AG08395 (cell line): ENCODE measurements around the gene PRMT1.

ENCODE experiments used
- DNase-seq: peaks from one replicate; pipeline ENCODE4 v3.0.0; 2012; ENCODE audit warnings: mixed read lengths, low spot score

PRMT1 gene

DNA sequence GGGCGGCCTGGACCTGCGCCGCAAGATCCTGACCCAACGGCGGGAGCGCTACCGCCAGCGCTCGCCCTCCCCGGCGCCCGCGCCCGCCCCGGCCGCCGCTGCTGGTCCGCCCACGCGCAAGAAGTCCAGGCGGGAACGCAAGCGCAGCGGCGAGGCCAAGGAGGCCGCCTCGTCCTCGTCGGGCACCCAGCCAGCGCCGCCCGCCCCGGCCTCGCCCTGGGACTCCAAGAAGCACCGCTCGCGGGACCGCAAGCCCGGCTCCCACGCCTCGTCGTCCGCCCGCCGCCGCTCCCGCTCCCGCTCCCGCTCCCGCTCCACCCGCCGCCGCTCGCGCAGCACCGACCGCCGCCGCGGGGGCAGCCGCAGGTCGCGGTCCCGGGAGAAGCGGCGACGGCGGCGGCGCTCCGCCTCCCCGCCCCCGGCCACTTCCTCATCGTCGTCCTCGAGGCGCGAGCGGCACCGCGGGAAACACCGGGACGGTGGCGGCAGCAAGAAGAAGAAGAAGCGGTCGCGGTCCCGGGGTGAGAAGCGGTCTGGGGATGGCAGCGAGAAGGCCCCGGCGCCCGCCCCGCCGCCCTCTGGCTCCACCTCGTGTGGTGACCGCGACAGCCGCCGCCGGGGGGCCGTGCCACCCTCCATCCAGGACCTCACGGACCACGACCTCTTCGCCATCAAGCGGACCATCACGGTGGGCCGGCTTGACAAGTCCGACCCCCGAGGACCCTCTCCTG lies 25.1 kb upstream of the PRMT1 start:
- no peak for DNase-seq

DNA sequence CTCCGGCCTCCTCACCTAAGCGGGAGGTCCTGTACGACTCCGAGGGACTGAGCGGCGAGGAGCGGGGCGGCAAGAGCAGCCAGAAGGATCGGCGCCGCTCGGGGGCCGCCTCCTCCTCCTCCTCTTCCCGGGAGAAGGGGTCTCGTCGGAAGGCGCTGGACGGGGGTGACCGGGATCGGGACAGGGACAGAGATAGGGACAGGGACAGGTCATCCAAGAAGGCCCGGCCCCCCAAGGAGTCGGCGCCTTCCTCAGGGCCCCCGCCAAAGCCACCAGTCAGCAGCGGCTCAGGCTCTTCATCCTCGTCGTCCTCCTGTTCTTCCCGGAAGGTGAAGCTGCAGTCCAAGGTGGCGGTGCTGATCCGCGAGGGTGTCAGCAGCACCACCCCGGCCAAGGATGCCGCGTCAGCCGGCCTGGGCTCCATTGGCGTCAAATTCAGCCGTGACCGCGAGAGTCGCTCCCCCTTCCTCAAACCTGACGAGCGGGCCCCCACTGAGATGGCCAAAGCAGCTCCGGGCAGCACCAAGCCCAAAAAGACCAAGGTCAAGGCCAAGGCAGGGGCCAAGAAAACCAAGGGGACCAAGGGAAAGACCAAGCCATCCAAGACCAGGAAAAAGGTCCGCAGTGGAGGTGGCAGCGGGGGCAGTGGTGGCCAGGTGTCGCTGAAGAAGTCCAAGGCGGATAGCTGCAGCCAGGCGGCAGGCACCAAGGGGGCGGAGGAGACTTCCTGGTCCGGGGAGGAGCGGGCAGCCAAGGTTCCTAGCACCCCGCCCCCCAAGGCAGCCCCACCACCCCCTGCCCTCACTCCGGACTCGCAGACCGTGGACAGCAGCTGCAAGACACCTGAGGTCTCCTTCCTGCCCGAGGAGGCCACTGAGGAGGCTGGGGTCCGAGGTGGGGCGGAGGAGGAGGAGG lies 24.3 kb upstream of the PRMT1 start:
- DNase-seq: no peak

DNA sequence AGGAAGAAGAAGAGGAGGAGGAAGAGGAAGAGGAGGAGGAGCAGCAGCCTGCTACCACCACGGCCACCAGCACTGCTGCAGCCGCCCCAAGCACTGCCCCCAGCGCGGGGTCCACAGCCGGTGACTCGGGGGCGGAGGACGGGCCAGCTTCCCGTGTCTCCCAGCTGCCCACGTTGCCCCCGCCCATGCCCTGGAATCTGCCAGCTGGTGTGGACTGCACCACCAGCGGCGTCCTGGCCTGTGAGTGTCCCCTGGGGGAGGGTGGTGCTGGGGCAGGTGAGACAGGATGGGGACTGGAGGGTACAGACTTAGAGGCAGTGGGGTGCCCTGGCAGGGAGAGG lies 23.6 kb upstream of the PRMT1 start:
- no peak for DNase-seq

DNA sequence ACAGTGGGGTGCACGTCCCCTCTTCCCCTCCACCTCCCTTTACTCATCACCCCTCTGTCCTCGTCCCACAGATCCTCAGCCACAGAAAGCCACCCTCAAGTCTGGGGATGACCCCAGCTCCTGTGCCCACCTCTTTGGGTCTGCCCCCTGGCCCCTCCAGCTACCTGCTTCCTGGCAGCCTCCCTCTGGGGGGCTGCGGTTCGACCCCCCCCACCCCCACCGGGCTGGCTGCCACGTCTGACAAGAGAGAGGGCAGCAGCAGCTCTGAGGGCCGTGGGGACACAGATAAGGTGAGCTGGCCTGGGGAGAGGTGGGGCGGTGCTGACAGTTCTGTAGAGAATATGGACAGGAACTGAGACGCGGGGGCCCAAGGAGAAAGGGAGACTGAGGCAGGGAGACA lies 22.5 kb upstream of the PRMT1 start:
- DNase-seq: no peak

DNA sequence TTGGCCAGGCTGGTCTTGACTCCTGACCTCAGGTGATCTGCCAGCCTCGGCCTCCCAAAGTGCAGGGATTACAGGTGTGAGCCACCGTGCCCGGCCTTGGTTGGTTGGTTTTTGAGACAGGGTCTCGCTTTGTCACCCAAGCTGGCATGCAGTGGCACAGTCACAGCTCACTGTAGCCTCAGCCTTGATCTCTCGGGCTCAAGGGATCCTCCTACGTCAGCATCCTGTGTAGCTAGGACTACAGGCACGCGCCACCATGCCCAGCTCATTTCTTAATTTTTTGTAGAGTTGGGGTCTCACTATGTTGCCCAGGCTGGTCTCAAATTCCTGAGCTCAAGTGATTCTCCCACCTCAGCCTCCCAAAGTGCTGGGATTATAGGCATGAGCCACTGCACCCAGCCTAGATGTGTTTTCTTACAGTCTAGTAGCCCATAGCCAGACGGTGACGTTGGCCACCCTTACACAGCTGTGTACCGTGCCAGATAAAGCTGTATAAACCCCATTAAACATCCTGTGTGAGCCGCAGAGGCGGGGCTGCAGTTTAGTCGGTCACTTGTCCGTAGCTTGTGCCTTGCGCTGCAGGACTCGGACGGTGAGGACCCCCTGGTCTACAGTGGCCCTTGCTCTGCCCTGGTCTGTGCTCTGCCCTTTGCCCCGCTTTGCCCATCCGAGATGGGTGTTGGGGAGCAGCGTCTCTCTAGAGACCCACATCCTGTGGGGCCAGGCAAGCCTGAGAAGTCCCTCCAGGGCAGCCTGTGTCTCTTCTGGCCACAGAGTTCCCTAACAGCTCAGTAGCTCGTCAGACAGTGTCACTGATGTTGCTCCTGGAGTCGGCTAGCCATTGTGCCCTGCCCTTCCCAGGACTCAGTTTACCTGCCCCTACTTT lies 21.3 kb upstream of the PRMT1 start:
- DNase-seq: no peak

DNA sequence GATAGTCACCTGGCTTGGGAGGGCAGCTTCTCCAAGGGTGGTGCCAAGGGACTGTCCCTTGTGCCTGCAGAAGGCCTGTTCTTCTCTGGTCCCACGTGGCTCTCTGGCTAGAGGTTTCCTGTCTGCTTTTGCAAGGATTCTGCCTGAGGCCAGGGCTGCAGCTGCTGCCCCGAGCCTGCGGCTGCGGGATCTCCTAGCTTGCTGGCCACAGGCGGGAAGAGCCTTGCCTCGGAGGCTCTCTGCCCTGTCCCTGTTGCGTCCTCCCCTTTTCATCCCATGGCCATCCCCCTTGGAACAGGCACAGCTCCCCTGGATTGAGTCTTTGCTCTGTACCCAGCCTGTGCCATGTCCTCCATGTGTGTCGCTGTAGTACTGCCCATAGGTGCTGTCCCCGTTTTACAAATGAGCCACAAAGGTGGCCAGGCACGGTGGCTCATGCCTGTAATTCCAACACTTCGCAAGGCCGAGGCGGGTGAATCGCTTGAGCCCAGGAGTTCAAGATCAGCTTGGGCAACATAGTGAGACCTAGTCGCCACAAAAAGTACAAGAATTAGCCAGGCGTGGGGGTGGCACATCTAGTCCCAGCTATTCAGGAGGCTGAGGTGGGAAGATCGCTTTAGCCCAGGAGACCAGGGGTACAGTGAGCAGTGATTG lies 20.5 kb upstream of the PRMT1 start:
- DNase-seq: no peak

DNA sequence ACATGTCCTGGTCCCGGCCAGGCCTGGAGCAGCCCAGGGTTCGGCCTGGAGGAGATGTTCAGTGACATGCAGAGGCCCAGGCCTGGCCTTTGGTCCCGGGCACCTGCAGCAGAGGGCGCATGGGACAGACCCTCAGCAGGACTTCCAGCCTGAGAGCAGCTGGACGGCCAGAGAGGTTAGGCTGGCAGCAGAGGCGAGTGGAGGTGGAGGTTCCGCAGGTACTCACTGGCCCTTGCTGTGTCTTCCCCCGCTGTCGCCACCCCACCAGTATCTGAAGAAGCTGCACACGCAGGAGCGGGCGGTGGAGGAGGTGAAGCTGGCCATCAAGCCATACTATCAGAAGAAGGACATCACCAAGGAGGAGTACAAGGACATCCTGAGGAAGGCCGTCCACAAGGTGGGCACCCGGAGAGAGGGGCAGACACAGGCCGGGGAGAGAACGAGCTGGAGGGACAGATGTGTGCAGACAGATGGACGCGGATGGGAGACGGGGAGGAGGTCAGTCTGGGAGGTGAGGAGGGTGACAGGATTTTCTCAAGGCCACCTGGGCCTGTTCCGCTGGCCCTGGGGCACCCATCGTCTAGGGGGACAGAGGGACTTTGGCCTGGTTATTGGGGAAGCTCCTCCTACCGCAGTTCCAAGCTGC lies 19.5 kb upstream of the PRMT1 start:
- no peak for DNase-seq

DNA sequence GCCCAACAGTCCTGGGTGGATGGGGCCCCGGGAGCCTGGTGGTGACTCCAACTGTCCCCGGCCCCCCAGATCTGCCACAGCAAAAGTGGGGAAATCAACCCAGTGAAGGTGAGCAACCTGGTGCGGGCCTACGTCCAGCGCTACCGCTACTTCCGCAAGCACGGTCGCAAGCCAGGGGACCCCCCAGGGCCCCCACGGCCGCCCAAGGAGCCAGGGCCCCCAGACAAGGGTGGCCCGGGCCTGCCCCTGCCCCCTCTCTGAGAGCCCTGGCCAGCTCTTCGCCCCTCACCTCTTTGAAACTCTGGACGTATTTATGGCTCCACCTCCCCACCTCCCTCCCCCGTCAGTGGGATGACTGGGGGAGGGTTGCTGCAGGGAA lies 18.9 kb upstream of the PRMT1 start:
- no peak for DNase-seq

DNA sequence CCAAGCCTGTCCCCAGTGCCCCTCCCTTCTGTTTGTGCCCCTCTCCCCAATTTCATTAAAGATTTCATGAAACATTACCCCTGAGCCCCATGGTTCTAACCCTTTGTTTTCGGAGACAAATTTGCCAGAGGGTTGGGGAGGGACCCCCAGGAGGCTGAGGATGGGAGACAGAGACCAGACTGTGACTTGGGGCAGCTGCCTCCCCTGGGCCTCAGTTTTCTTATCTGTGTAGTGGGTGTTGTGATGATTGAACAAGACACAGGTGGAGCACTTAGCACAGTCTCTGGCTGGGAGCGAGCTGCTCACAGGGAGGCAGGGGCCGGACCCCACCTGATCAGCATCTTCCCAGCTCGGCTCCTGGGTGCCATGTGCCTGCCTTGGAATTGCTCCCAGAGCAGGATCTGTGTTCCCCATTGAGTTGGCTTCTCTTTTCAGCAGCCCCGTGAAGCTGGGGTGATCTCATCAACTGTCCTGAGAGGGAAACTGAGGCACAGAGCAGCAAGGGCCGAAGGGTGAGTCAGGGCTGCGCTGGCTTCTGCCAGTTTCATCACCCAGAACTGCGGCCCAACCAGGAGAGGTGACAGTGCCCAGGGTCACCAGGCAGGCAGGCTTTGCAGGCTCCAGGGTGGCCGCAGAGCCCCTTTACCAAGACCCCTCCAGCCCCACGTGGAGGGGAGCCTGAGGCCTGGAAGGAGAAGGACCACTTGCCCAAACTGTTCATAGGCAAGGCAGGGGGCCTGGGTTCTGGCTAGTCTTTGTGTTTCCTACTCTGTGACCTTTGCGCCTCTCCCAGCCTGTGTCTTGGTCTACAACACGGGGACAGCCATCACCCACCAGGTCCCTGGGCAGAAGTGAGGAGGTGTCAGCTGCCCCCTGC lies 18.3 kb upstream of the PRMT1 start:
- DNase-seq: no peak

DNA sequence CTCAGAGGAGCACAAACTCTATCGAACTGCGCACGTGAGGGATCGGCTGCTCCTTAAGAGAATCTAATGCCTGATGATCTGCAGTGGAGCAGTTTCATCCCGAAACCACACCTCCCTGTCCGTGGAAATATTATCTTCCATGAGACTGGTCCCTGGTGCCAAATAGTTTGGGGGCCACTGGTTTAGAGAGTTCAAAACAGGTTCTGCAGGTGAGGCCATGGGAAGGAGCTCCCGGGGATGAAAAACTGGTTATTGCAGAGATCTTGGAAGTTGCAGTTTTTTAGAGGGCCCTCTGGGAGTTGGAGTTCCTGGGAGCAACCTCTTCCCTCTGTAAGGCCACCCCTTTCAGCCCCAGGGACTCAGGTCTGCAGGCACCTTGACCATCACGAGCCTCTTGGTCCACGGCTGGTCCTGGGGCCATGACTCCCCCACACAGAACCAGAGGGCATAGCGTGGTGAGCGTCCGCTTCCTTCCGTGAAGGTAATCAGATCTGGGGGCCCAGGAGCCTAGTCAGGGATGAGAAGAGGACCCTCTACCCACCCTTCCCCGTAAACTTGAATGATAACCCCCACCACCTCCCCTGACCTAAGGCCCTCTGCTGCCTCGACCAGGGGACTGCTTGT lies 16.6 kb upstream of the PRMT1 start:
- DNase-seq: no peak

DNA sequence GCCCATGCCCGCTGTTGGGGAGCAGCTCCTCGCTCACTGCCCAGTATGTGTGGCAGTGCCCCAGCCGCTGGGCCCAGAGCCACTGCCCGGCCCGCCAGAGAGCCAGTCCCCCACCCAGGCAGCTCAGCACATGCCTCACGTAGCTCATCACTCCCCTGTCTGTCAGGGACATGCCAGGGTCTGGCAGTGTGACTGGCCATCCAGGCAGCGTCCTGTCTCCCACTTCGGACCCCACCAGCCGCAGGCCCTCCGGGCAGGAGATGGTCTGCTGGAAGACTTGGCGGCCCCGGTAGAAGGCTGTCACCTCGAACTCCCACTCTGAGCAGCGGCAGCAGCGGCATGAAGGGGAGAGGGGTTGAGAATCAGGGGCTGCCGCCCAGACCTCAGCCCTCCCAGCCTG lies 15.1 kb upstream of the PRMT1 start:
- DNase-seq: no peak

DNA sequence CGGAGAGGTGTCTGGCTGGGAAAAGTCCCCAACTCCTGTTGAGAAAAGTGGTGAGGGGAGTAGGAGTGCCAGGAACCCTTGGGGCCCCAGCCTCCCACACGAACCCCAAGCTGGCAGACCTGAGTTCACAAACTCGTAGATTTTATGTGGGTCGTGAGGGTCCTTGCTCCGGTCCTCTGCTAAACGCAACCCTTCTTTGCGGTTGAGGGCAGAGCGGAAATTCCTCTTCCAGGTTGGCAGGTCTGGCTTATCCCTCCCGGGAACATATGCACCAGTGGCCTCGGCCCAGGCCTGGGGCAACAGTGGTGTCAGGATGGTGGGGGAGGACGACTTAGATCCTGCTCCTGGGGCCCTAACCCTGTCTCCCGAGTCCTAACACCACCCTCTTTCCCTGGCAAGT lies 13.8 kb upstream of the PRMT1 start:
- DNase-seq: no peak

DNA sequence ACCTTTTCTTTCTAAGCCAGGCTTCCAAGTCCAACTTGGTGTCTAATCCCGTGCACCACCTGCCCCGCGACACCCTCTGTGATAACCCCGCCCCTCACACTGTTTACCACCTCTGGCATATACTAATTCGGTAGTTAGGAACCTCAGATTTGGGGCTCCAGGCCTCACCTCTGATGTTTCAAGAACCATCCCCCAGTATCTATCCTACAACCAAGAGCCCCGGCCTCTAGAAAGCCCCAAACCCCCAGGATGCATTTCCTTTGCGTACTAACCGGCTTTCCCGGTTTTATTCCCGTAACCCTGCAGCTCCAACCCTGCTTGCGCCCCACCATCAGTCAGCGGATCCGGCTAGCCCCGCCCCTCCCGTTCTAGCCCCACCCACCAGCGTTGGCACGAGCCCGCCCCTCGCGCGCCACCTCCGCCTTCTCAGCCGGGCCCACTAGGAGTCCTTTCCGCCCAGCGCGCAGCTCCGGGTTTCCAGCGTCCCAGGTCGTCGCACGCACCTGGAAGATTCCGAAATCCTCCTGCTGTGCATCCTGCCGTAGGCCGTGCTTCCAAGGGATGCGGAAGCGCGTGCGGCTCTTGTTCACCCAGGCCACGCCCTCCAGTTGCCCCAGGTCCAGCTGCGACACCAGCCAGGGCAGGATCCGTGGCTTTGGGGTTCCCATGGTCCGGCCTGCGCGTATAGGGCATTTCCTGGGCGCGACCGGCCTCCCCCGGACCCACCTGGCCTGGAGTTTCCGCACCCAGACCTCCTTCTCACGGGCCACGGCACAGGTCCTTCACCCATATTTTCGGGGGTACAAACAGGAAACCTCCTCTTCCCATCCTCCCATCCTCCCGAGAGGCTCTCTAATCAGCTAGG lies 12.7 kb upstream of the PRMT1 start:
- peak; percentile 93 for DNase-seq

DNA sequence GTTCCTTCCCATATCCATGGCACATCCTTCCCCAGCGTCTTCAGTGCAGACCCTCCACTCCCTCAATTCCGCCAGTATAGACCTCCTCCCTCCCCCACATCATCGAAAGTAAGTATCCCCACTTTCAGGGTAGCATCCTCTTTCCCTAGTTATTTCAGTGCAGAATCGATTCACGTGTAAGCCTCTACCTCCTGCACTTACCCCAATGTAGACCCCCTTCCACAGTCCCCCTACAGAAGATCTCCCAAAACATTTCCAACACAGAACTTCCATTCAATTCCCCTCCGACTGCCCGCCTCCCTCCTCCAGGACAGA lies 12.1 kb upstream of the PRMT1 start:
- no peak for DNase-seq

DNA sequence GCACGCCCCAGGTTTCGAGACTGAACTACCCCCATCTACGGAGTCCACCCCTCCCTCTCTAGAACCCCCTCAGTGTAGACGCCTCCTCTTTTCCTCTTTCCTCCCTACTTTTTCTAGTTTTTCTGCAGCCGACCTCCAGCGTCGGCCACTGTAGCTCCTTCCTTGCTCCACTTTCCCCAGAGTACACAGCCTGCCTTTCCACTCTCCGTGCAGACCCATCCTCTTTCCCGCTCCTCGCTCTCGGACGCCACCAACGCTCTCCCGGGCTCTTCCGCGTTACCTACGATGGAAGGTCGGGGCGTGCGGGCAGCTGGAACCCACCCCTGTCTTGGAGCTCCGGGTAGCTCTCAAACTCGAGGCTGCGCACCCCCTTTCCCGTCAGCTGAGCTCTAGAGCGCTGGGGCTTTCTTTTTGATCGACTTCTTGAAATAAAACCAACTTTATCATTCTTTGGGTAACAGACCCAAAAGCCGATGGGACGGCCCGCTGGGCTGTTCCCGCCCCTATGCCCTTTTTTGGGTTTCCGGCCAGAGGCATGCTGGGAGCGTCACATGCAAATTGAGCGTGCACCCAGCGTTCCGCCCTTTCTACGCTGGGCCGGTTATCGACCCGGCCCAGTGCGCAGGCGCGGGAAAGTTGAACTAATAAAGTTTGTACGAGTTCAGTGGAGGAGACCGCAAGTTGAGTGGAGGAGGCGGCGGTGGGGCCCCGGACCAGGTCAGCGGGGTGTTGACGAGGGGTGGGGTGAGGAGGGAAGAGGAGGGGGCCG lies 11.5 kb upstream of the PRMT1 start, which contains the start of the genes BCL2L12 and IRF3:
Gene BCL2L12, plus strand, starts transcription at position 583 of the 769 bp plus-strand sequence. CDS start 760 bp downstream, outside the sequence.
Gene IRF3, minus strand, starts transcription at position 507 of the 769 bp plus-strand sequence. CDS start 1,019 bp downstream, outside the sequence.
- DNase-seq: peak; percentile 99

DNA sequence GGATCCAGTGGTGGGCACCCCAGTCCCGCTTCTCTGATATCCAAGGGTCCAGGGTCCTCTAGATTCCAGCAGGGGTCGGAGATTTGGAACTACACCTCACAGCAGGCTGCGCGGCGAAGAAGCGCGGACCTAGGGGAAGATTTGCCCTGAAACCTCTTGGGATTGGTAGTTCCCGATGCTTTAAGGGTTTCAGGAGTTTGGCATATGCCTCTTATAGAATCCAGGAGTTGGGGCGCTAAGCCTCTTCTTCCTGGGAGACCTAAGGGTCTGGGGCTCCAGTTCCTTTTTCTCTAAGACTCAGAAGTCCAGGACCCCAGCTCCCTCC lies 11.0 kb upstream of the PRMT1 start:
- DNase-seq: no peak

DNA sequence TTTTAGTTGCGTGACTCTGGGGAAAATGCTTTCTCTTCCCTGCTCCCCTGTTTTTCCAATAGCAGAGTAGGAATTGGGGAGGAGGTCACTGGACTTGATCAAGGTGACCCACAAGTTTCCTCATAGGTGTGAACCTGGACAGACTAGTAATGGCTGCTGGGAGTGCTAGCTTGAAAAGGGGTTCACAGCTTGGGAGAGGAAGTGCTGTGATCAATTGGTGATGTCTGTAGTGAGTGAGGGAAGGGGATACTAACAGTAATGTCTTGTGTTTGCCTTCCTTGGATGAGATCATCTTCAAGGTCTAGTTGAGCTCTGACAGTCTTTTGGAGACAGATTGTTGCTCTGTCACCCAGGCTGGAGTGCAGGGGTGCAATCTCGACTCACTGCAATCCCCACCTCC lies 9.6 kb upstream of the PRMT1 start:
- DNase-seq: no peak

DNA sequence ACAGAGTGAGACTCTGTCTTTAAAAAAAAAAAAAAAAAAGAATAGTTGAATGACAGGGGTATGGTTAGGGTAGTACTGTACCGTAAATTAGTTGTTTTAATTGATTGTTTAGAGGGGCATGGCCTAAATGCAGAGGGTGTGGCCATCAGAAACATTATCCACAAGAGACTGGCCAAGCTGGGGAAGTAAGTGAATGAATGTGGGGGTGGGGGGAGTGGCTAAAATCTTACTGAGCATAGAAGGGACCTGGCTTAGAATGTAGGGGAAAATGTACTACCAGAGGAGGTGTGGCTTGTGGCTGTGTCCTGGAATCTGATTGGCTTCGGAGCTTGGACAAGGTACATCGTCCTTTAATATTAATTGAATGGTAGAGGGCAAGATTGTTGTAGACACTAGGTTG lies 7.6 kb upstream of the PRMT1 start:
- DNase-seq: no peak
